HS-27A (cell line): Measurements from ENCODE around the gene IPO11.

Experiments used
- DNase-seq: peaks from one replicate; pipeline ENCODE4 v3.0.0-alpha.2; 2012; ENCODE audit warnings: low read depth, missing footprints

The IPO11 gene

GRCh38 chr5:62572918-62573514 is 160.5 kb downstream of the IPO11 start:
- DNase-seq, result no peak

- no peak for DNase-seq
These were observed 162.0 kb downstream of the IPO11 start for GRCh38 chr5:62574599-62574998.

- DNase-seq, result no peak
These were observed 162.5 kb downstream of the IPO11 start for GRCh38 chr5:62575066-62575465.

- DNase-seq, result no peak
These were observed 162.9 kb downstream of the IPO11 start for GRCh38 chr5:62575489-62575888.

DNA sequence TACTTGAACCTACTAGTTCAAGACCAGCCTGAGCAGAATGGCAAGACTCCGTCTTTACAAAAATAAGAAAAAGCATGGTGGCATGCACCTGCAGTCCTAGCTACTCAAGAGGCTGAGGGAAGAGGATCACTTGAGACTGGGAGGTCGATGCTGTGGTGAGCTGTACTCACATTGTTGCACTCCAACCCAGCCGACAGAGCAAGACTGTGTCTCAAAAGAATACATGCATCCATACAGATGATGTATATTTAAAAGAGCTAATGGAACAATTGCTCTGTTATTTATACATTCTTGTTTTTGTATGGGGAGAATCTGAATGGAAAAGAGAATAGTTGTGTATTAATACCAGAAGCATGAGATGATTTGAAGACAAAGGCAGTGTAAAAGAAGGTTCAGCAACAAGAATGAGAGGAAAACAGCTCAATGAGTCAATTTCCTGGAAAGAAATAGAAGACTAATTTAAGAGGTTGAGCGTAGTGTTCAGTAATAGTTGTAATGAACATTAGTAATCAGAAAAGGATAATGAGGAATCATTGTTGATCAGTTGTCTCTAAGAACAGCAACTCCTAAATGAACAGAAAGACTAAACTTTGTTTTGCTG is 164.1 kb downstream of the IPO11 start:
- no peak for DNase-seq

DNA sequence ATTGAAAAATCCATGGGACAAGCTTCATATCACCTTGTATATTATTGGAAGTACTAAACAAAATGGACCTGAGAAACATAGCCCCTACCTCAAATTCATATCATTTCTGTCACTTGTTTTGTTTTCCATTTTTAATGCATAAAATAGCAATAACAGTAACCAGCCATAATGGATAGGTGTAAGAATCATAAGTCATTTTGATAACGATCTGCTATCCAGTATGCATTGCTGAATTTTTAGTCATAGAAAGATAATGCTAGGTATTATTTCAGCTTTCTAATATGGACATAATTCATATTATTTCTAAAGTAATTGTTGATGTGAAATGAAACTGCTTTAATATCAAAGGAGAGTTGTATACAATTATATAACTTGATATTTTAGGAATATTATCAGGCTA is 164.9 kb downstream of the IPO11 start:
- no peak for DNase-seq

GRCh38 chr5:62578540-62578939 is 166.0 kb downstream of the IPO11 start, which contains the start of gene LRRC70:
Gene LRRC70 (plus strand): TSS chr5:62578819. CDS start chr5:62579439, 620 bp downstream.
- no peak for DNase-seq

- no peak for DNase-seq
These were observed 167.2 kb downstream of the IPO11 start for GRCh38 chr5:62579761-62580160.

- DNase-seq, result no peak
These were observed 169.5 kb downstream of the IPO11 start for GRCh38 chr5:62581836-62582597.

- no peak for DNase-seq
These were observed 171.8 kb downstream of the IPO11 start for GRCh38 chr5:62584391-62584790.

GRCh38 chr5:62585306-62585705 is 172.7 kb downstream of the IPO11 start:
- DNase-seq, result no peak

DNA sequence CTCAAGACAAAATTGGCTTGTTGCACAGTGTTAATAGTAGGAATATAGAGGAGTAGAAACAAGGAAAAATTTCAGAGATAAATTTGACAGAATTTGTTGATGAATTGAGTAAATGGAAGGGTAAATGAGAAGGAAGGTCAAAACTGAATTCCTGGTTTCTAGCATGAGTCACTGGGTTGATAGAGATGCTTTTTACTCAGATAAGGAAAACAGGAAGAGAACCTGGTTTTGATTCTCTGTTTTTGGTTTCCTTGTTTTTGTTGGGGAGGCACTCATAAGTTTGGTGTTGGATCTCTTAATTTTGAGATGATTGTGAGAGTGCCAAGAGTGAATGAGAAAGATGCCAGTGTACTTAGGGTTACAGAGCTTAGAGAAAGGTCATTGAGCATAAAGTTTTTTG is 173.2 kb downstream of the IPO11 start:
- no peak for DNase-seq

DNA sequence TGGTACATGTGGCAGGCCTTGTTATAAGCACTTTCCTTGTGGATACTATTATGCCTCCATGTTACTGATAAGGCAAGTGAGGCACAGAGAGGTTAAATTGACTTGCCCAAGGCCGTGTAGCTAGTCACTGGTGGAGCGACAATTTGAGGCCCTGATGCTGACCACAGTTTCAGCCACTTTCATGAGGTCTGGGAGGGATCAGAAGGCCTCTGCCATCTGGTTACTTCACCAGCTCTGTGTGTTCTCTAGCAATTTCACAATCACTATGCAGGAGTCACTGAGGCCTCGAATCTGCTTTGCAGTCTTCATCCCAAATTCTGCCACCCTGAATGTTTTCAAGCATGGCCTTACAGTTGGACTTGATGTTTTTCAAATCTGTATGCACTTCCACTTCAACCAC is 175.2 kb downstream of the IPO11 start:
- no peak for DNase-seq

- no peak for DNase-seq
These were observed 176.1 kb downstream of the IPO11 start for GRCh38 chr5:62588668-62589067.

GRCh38 chr5:62589504-62589903 is 176.9 kb downstream of the IPO11 start:
- DNase-seq, result no peak

GRCh38 chr5:62590387-62590786 is 177.8 kb downstream of the IPO11 start:
- no peak for DNase-seq

- DNase-seq, result no peak
These were observed 180.0 kb downstream of the IPO11 start for GRCh38 chr5:62592558-62592957.

DNA sequence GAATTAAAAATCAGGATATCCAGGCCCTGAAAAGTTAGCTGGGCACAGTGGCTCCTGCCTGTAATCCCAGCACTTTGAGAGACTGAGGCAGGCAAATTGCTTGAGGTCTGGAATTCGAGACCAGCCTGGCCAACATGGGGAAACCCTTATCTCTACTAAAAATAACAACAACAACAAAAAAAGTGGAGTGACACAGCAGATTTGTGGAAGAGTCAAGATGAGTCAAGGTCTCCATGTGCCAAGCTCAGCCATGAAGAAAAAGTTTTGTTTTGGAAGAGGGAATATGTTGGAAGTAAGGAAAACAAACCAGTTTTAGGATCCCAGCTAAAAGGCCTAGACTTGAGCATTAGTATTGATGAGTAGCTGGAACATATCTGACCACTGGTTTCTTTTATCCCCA is 180.8 kb downstream of the IPO11 start:
- DNase-seq, result no peak

DNA sequence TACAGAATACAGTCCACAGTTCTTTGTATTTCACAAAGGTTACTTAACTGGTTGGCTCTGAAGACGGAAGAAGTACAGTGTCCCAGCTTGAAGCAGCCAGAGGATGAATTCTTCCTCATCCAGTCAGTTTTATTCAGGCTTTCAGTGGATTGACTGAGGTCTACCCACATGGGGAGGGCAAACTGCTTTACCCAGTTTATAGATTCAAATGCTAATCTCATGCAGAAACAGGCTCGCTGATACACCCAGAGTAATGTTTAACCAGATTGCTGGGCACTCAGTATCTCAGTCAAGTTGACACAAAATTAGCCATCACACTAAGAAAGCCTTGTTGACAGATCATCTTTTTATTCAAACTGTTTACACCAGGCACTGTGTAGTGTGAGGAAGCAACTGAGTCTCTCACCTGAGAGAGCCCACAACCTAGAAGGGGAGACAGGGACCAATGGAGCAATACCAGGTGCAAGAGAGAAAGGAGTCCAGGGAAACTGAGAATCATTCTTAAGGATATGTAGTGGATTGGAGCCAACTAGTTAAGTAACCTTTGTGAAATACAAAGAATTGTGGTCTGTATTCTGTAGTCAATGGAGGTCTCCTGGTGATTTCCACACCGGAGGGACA is 181.9 kb downstream of the IPO11 start:
- no peak for DNase-seq

DNA sequence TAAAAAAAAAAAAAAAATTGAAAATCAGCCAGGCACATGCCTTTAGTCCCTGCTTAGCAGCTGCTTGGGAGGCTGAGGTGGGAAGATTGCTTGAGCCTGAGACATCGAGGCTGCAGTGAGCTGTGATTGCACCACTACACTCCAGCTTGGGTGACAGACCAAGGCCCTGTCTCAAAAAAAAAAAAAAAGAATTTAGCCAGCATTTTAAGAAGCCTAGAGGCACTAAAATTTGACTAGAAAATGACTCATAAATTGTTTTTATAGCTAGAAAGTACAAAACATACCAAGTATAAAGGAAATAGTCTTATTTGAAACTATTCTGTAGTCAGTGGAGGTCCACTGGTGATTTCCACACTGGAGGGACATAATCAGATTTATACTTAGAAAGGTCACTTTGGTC is 183.5 kb downstream of the IPO11 start:
- no peak for DNase-seq

- no peak for DNase-seq
These were observed 184.1 kb downstream of the IPO11 start for GRCh38 chr5:62596691-62597090.

- no peak for DNase-seq
These were observed 184.8 kb downstream of the IPO11 start for GRCh38 chr5:62597314-62597713.
